Fibroblast of lung (primary cell): ENCODE measurements around the gene KIF26A.

ENCODE experiments used
- EZH2 ChIP-seq: IDR thresholded peaks from 2 replicates; pipeline ENCODE4 v1.5.1; 2012; ENCODE audit warnings: low read length, control low read depth, mild to moderate bottlenecking; ENCODE audit errors: missing control alignments
- TF ChIP-seq, protein P1 (sequence below), 2 donors: IDR thresholded peaks in 1 of 2; conservative IDR thresholded peaks in 1 of 2; 1 replicate in 1 of 2; 2 replicates in 1 of 2; pipeline ENCODE4 v1.5.1; 2011 to 2012; ENCODE audit warnings: low read length in 2 of 2, control low read depth in 1 of 2, inconsistent platforms in 1 of 2, low read depth in 1 of 2, mild to moderate bottlenecking in 1 of 2

DNA sequence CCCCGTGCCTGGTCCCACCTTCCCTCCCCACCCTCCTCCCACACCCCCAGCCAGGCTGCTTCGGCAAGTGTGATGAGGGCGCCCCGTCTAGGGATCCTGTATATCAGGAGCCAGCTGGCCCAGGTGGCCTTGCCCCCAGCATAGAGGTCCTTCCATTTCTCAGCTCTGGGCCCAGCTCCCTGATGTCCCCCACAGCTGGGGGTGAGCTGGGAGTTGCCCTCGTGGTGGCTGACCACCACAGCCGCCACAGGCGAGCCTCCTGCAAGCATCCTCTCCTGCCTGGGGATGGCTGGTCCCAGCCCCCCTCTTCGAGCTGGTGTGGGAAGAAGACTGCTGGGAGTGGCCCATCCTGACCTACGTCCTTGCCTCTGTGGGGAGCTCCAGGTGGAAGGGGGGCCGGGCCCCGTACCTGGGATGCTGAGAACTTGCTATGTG is 45.4 kb upstream of the KIF26A start:
- TF ChIP-seq, protein P1, sequence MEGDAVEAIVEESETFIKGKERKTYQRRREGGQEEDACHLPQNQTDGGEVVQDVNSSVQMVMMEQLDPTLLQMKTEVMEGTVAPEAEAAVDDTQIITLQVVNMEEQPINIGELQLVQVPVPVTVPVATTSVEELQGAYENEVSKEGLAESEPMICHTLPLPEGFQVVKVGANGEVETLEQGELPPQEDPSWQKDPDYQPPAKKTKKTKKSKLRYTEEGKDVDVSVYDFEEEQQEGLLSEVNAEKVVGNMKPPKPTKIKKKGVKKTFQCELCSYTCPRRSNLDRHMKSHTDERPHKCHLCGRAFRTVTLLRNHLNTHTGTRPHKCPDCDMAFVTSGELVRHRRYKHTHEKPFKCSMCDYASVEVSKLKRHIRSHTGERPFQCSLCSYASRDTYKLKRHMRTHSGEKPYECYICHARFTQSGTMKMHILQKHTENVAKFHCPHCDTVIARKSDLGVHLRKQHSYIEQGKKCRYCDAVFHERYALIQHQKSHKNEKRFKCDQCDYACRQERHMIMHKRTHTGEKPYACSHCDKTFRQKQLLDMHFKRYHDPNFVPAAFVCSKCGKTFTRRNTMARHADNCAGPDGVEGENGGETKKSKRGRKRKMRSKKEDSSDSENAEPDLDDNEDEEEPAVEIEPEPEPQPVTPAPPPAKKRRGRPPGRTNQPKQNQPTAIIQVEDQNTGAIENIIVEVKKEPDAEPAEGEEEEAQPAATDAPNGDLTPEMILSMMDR (conservative IDR thresholded peaks at IDR 0.05 in 1 of 2, IDR thresholded peaks at IDR 0.05 in 1 of 2; ENCODE audit: low read depth in 1 of 2, low read length in 2 of 2): no peak
- TF ChIP-seq EZH2: no peak
